DOHH2 (cell line): ENCODE data around the gene SV2A.
"Not testable (repeated sequence)": the region's sequence is repeated elsewhere in the genome, so short reads cannot be mapped to it uniquely, and the experiment has no call there.

ENCODE experiments used
- H3F3A ChIP-seq: fragments of 200-600 bp; sonication (generic), shearing (Covaris generic); 2 replicates; pipeline ENCODE4 v1.6.0; 2016; ENCODE audit warnings: antibody characterized with exemption, mild to moderate bottlenecking; ENCODE audit not compliant: control insufficient read depth, insufficient read depth
- H3K27ac ChIP-seq: fragments of 200-600 bp; sonication (generic); 2 replicates; pipeline ENCODE4 v1.5.1; 2014; ENCODE audit warnings: low read depth, mild to moderate bottlenecking, low read length, moderate library complexity
- H3K27me3 ChIP-seq: fragments of 200-600 bp; sonication (generic); 2 replicates; pipeline ENCODE4 v1.6.1; 2014; ENCODE audit warnings: mild to moderate bottlenecking, low read length, mixed read lengths; ENCODE audit not compliant: control insufficient read depth
- H3K36me3 ChIP-seq: fragments of 200-600 bp; sonication (generic); 2 replicates; pipeline ENCODE4 v1.6.1; 2014; ENCODE audit warnings: mild to moderate bottlenecking, low read length, moderate library complexity, mixed read lengths; ENCODE audit not compliant: control insufficient read depth
- H3K4me1 ChIP-seq: fragments of 200-600 bp; sonication (generic); 2 replicates; pipeline ENCODE4 v1.6.1; 2014; ENCODE audit warnings: mild to moderate bottlenecking, low read length, mixed read lengths; ENCODE audit not compliant: control insufficient read depth
- H3K4me2 ChIP-seq: fragments of 200-600 bp; sonication (generic); 2 replicates; pipeline ENCODE4 v1.6.0; 2014; ENCODE audit warnings: mild to moderate bottlenecking, low read length, moderate library complexity
- H3K4me3 ChIP-seq: fragments of 200-600 bp; sonication (generic); 2 replicates; pipeline ENCODE4 v1.5.1; 2014; ENCODE audit warnings: mild to moderate bottlenecking, low read length, mixed read lengths
- H3K79me2 ChIP-seq: fragments of 200-600 bp; sonication (generic); 2 replicates; pipeline ENCODE4 v1.6.1; 2014; ENCODE audit warnings: mild to moderate bottlenecking, low read length, mixed read lengths; ENCODE audit not compliant: control insufficient read depth
- H3K9me2 ChIP-seq: fragments of 200-600 bp; sonication (generic); replicated peaks from 2 replicates; pipeline ENCODE4 v1.6.1; 2014; ENCODE audit warnings: mild to moderate bottlenecking, low read length, mixed read lengths; ENCODE audit not compliant: control insufficient read depth
- H3K9me3 ChIP-seq: fragments of 200-600 bp; sonication (generic); 2 replicates; pipeline ENCODE4 v1.6.1; 2014; ENCODE audit warnings: antibody characterized with exemption, low read length, mixed read lengths; ENCODE audit not compliant: control insufficient read depth, insufficient read depth
- H4K20me1 ChIP-seq: fragments of 200-600 bp; sonication (generic); 2 replicates; pipeline ENCODE4 v1.6.0; 2014; ENCODE audit warnings: low read depth, mild to moderate bottlenecking, antibody characterized with exemption, low read length, moderate library complexity; ENCODE audit not compliant: control insufficient read depth, insufficient read depth
- EZH2phosphoT487 ChIP-seq: fragments of 200-600 bp; sonication (generic); IDR thresholded peaks from 2 replicates; pipeline ENCODE4 v1.6.1; 2017; ENCODE audit warnings: borderline replicate concordance, mild to moderate bottlenecking, antibody characterized with exemption, low read length, moderate library complexity, mixed read lengths
- TF ChIP-seq, protein P1 (sequence below): fragments of 200-600 bp; sonication (generic); IDR thresholded peaks from one replicate; pipeline ENCODE4 v1.5.1; 2014; ENCODE audit warnings: antibody characterized with exemption, mild to moderate bottlenecking, low read depth, low read length; ENCODE audit not compliant: poor library complexity, severe bottlenecking

The SV2A gene

DNA sequence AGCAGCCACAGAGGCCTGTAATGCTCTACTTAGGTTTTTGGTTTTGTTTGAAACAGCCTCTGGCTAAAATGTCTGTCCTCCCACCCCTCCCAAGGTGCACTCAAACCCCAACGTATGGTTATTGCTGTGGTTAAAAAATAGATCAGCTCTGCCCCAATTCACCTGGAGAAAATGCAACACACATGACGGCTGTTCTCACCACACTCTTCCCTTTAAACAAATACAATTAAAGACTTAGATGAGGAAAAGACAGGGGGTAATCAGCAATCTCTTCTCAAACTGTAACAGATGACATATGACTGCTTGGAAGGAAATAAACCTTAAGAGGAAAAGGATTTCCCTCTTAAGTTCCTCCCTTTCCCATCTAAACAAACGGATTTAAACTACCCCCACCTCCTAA is 25.2 kb upstream of the SV2A start:
- no peaks in the 10 kb centered on the region for H3K9me2 ChIP-seq
- no peaks in the 10 kb centered on the region for H3K9me3 ChIP-seq
- no peaks in the 10 kb centered on the region; the same call in 1 of the 2 replicates for H3K4me1 ChIP-seq
- H3K4me3 ChIP-seq: no peak overlapping the region
- no peak overlapping the region for H3K27ac ChIP-seq
- H3K4me2 ChIP-seq: no peak overlapping the region
- TF ChIP-seq, protein P1, sequence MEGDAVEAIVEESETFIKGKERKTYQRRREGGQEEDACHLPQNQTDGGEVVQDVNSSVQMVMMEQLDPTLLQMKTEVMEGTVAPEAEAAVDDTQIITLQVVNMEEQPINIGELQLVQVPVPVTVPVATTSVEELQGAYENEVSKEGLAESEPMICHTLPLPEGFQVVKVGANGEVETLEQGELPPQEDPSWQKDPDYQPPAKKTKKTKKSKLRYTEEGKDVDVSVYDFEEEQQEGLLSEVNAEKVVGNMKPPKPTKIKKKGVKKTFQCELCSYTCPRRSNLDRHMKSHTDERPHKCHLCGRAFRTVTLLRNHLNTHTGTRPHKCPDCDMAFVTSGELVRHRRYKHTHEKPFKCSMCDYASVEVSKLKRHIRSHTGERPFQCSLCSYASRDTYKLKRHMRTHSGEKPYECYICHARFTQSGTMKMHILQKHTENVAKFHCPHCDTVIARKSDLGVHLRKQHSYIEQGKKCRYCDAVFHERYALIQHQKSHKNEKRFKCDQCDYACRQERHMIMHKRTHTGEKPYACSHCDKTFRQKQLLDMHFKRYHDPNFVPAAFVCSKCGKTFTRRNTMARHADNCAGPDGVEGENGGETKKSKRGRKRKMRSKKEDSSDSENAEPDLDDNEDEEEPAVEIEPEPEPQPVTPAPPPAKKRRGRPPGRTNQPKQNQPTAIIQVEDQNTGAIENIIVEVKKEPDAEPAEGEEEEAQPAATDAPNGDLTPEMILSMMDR: no peak
- no peak for TF ChIP-seq EZH2phosphoT487
- H4K20me1 ChIP-seq: no peaks in the 10 kb centered on the region
- no peaks in the 10 kb centered on the region for H3K36me3 ChIP-seq
- no peaks in the 10 kb centered on the region for H3K79me2 ChIP-seq
- H3K27me3 ChIP-seq: no peaks in the 10 kb centered on the region
- H3F3A ChIP-seq: peaks cover 2% of the 10 kb centered on the region; the same call in 1 of the 2 replicates

DNA sequence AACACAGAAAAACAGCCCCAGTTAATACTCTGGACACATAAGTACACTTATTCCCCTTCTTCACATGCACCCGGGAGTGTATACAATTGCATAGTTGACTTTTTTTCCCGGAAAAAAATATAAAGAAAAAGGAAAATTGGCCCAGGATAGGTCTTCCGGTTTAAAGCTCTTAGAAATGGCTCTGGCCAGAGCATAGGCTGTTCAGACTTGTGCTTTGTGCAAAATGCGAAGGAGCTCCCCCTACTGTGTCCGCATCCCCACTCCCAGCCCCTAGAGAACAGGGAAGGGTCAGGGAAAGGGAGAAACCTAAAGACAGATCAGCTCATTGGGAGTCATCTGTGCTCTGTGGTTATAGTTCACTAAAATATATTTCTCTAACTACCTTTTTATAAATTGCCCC is 24.6 kb upstream of the SV2A start:
- no peak overlapping the region for H3K4me3 ChIP-seq
- H3K9me3 ChIP-seq: no peaks in the 10 kb centered on the region
- no peaks in the 10 kb centered on the region for H3K79me2 ChIP-seq
- no peak overlapping the region for H3K4me2 ChIP-seq
- no peaks in the 10 kb centered on the region for H3K9me2 ChIP-seq
- no peak for TF ChIP-seq EZH2phosphoT487
- TF ChIP-seq, protein P1: peak; percentile 12
- H3K27me3 ChIP-seq: no peaks in the 10 kb centered on the region
- H3K4me1 ChIP-seq: peaks cover 4% of the 10 kb centered on the region
- no peaks in the 10 kb centered on the region for H3K36me3 ChIP-seq
- H4K20me1 ChIP-seq: no peaks in the 10 kb centered on the region
- no peak overlapping the region for H3K27ac ChIP-seq
- peaks cover 2% of the 10 kb centered on the region; the same call in 1 of the 2 replicates for H3F3A ChIP-seq

DNA sequence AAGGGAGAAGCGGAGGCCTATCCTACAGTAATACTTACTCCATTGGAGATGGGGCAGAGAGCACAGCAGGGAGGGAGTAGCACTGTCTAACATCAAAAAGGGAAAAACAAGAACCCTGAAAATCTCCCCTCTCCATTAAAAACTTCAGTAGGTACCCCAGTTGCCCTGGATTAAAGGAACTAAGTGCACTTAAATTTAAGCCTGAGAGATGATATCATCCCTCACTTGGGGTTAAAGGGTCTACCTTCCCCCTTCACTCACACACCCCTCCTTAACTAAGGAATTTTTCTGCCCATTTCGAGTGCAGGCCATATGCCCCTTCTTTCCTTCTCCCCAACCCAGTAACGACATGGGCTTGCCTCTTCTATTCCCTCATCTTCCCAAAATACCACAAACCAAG is 22.8 kb upstream of the SV2A start:
- Histone ChIP-seq H3K4me2 (no peak overlapping the region), H3K4me3 (no peak overlapping the region), H4K20me1 (no peaks in the 10 kb centered on the region), H3K9me2 (no peaks in the 10 kb centered on the region), H3K27me3 (no peaks in the 10 kb centered on the region), H3F3A (0 out of 2 replicates have a peak, but pooled peaks cover 2% of the 10 kb centered on the region), H3K36me3 (no peaks in the 10 kb centered on the region), H3K27ac (no peak overlapping the region), H3K4me1 (peaks cover 7% of the 10 kb centered on the region), H3K9me3 (no peaks in the 10 kb centered on the region), H3K79me2 (no peaks in the 10 kb centered on the region)
- TF ChIP-seq, protein P1: no peak
- no peak for TF ChIP-seq EZH2phosphoT487

DNA sequence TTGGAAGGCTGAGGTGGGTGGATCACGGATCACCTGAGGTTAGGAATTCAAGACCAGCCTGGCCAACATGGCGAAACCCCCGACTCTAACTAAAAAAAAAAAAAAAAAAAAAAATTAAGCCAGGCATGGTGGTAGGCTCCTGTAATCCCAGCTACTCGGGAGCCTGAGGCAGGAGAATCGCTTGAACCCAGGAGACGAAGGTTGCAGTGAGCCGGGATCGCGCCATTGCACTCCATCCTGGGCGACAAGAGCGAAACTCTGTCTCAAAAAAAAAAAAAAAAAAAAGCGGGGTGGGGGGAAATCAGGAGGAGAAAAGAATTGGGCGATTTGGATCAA is 21.0 kb upstream of the SV2A start:
- H3K36me3 ChIP-seq, H4K20me1 ChIP-seq, H3K4me2 ChIP-seq, H3K79me2 ChIP-seq, H3K9me2 ChIP-seq, H3K4me1 ChIP-seq, H3K9me3 ChIP-seq, H3K4me3 ChIP-seq, H3F3A ChIP-seq, H3K27me3 ChIP-seq, H3K27ac ChIP-seq: not testable (repeated sequence)
